HG03095 (cell line): ENCODE results near the gene RASAL2.
"Not testable (repeated sequence)": the region's sequence is repeated elsewhere in the genome, so short reads cannot be mapped to it uniquely, and the experiment has no call there.

ENCODE experiments used
- ATAC-seq: cut with Tn5 transposase; IDR thresholded peaks from one replicate; pipeline ENCODE4 v1.9.1; 2021; ENCODE audit warnings: moderate library complexity; ENCODE audit not compliant: unreplicated experiment

The RASAL2 gene

DNA sequence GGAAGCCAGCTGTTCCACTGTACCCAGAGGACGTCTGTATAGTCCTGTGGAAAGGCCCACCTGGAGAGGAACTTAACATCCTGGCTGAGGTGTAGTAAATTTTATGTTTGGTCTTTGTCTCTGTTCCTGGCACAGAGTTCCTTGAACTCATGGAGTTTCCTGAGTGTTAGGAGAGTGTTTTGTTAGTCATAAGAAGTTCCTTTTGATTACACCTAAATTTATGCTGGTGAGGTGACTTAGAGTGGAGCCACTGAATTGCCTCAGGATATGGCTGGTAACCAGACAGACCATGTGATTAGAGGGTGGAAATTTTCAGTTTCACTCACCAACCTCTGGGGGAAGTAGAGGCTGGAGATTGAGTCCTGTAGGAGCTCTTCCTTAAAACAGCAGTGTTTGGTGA is 57.9 kb downstream of the RASAL2 start:
- no peak for ATAC-seq

DNA sequence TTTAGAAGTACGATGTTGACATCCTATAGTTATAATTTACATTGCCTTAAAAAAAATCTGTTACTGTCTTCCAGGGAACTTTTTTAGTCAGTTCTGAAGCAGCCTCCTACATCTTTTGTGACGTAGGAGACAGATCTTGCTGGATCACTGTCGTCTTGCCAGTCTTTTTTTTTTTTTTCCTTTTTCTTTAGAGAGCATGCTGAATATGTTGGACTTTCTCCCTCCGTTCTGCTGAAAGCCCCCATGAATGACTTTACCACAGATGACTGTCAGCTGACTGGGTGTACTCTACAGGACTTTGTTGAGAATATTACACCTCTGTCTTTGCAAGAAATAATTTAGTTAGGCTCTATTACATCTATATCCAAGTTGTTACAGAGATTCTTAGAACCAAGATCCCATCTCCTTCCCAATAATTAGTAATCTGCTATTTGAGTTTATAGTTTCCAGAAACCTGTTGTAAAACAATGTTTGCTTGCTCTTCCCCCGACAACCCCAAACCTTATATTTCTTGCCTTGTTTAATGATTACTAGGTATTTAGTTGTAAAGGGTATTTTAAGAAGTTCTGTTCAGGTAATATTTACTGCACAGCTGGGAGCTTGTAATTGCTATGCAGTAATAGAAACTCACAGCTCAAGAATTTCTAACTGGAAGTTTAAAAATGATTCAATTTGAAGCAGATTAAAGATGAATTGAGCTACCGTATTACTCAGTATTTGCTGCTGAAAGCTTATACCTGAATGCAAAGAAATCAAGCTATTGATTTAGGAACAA is 61.8 kb downstream of the RASAL2 start:
- no peak for ATAC-seq

DNA sequence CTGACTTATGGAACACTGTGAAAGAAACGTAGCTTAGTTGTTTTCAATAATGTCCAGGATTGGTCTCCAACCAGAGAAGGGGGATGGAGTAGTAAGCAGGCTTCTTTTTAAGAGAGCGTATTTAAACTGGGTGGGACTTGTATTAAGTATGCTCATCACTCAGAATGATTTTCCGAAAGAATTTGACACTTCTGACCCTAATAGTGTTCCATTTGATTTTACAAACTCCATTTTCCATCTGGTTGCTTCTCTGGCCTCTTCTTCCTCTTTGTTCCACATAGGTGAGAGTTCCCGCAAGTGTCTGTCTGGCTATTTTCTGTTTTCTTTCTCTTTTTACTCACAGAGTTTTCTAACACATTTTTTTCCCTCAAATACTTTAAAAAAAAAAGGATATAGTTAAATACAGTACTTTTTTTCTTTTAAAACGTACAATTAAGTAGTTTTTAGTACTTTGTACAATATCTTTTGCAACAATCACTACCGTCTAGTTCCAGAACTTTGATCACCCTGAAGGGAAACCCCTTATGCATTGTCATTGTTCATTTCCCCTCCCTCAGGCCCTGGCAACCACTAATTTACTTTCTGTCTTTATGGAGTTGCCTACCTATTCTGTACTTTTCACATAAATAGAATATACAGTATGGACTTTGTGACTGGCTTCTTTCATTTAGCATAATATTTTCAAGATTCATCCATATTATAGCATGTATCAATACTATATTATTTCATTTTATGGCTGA is 67.0 kb downstream of the RASAL2 start:
- no peak for ATAC-seq

DNA sequence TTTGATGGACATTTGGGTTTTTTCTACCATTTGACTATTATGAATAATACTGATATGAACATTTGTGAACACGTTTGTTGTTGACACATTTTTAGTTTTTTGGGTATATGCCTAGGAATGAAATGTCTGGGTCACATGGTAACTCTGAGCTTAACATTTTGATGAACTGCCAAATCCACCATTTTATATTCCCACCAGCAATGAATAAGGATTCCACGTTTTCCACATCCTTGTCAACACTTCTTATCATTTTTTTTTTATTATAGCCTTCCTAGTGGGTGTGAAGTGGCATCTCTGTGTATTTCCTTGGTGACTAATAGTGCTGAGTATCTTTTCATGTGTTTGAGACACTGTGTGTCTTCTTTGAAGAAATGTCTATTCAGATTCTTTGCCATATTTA is 67.6 kb downstream of the RASAL2 start:
- no peak for ATAC-seq

DNA sequence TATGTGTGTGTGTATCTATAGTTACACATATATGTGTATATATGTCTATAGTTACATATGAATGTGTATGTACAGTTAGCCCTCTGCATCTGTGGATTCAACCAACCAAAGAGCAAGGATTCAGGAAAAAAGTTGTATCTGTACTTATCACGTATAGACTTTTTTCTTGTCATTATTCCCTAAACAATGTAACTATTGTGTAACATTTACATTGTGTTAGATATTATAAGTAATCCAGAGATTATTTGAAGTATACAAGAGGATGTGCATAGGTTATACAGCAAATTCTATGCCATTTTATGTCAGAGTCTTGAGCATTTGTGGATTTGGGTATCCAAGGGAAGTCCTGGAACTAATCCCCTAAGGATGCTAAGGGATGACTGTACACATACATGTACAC is 71.3 kb downstream of the RASAL2 start:
- ATAC-seq: no peak

DNA sequence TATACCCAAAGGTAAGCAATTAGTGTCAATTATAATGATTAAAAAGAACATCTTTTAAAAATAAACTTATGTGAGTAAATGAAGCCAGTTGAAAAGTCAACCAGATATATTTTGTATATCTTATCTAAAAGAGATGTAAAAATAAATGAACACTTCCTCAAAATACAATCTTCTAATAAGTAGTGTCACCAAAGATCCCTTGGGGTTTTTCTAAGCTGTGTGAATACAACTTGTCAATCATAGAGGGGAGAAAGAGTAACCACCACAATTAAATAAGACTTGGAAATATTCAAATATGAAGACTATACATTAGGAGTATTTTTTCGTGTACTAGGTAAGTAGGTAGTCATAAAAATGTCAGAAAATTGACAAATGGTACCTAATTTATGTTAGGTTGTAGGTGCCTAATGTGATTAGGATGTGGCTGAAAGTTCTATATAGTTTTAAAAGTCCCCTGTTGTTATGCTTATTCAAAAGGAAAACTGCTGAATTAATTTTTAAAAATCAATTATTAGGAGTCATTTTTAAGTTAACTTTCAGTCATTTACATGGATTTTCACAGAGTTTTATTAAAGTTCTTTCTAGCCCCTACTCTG is 72.6 kb downstream of the RASAL2 start:
- ATAC-seq: no peak

DNA sequence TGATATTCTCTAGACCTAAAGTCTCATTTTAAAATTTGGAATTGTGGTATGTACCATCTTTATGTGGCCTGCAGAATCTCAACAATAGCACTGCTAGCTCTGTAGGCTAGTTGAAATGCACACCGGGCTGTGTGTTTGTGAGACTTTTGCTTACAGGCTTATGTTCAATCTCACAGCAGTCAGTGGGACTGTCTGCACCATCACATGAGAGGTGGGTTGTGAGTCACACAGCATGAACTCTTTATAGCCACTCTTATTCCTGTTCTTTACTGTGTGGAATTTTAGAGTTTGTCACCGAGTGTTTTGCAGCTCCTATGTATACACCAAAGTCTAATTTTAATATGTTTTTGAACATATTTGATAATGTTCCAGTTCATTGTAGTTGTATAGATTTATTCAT is 74.6 kb downstream of the RASAL2 start:
- ATAC-seq: no peak

DNA sequence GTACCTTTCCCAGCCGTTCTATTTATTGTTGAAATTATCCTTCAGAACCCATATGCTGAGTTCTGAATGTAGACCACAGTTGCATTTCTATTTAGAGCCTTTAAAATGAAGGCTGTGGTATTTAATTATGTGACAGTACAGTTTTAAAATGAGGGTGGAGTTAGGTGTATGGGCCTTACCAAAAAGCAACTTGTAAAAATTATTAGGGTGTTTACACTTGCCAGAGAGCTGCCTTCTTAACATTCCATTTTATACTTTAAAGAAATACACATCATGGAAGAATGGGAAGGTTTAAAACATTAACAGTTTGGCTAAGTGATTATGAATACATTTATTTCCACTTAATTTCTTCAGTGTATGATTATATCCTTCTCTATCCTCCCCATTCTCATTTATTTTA is 75.7 kb downstream of the RASAL2 start:
- no peak for ATAC-seq

DNA sequence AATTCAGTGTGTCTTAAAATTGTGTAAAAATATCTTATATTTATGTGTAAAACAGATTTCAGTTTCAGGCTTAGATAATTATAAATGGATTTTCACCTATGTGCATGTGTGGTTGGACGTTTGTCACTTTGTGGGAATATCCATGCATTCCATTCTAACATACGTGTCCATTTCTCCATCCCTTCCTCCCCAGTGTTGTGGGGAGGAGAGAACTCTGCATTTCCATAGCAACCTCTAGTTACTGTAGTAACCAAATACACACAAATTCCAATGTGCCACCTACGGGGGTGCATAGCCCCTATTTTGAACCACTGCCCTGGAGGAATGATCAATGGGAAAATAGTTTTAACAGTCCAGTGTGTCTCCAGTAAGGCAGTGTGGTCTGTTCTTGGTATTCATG is 79.0 kb downstream of the RASAL2 start:
- ATAC-seq: no peak

DNA sequence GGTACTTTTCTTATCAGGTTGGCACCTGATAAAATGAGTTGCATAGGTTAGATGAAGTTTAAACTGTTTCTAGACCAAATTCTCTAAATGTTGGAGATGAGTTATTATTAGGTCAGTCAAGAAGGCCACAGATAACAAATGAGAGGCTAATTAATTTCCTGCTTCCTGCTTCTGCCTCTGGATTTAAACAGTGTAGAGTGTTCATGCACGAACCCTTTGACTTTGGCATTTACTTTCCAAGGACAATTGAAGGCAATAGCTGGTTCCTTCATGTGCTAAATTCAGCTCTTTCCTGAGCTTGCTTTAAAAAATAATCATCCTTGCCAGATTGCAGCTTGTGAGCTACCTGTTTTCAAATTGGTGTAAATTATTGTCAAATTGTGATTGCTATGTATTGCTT is 80.6 kb downstream of the RASAL2 start:
- no peak for ATAC-seq

DNA sequence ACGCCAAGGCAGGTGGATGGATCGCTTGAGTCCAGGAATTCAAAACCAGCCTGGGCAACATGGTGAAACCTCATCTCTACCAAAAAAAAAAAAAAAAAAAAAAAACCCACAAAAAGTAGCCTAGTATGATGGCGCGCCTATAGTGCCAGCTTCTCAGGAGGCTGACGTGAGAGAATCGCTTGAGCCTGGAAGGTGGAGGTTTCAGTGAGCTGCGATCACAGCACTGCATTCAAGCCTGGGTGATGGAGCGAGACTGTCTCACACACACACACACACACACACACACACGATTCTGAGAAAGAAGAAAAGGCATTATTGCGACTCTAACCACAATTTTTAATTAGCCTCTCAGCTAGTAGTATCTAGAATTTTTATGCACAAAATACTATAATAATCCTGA is 86.5 kb downstream of the RASAL2 start:
- ATAC-seq: no peak

DNA sequence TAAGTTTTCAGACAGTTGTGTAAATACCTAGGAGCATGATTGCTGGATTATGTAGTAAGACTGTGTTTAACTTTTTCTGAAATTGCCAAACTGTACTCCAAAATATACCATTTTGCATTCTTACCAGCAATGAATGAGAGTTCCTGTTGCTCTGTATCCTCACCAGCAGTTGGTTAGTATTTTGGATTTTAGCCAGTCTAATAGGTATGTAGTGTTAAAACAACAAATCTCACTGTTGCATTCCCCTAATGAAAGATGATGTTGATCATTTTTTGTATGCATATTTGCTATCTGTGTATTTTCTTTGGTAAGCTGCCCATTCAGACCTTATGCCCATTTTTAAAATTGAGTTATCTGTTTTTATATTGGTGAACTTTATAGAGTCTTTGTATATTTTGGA is 89.9 kb downstream of the RASAL2 start:
- no peak for ATAC-seq

DNA sequence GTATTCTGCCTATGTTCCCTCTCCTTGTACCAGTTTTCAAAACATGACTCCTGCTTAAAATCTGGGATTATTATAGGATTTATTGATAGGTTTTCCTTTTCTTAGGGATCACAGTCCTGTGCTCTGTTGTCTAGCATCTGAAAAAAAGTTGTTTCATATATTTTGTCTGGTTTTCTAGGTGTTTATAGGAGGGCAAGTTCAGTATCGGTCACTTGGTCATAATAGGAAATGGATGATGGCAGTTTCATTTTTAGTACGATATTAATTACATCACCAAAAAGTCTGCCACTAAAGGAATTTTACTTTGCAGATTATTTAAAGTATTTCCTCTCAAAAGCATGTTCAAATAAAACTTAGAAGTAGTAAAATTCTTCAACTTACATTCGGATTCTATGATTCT is 94.4 kb downstream of the RASAL2 start:
- no peak for ATAC-seq

DNA sequence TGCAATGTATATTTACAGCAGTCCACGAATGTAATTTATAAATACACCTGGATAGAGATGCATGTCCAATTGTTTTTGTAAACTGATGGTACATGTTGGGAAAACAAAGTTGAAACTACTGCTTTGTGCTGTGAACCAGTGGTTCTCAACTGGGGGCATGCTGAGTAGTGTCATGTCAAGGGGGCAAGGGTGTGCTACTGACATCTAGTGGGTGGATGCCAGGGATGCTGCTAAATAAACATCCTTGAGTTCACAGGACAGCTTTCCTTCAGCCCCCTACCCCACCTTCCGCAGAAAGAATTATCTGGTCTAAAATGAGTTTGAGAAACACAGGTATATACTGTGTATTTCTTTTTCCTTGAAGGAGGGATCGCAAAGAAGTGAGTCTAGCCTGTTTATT is 95.9 kb downstream of the RASAL2 start:
- no peak for ATAC-seq

DNA sequence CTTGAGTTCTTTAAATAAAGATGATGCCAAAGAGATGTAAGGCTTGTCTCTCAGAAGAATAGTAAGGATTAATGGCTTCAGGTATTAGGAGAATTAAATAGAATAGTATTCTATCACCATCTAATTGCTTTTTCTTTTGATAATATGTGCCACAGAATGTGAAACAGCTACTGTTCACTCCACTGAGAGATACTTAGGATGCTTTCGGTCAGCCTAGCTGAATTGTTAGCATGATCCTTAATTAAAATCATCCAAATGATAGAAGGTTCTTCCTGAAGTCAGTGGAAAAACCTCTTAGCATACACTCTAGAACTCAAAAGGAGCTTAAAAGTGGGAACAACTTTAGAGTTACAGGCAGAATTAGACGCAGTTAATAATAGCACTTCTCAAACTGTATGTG is 97.0 kb downstream of the RASAL2 start:
- no peak for ATAC-seq

DNA sequence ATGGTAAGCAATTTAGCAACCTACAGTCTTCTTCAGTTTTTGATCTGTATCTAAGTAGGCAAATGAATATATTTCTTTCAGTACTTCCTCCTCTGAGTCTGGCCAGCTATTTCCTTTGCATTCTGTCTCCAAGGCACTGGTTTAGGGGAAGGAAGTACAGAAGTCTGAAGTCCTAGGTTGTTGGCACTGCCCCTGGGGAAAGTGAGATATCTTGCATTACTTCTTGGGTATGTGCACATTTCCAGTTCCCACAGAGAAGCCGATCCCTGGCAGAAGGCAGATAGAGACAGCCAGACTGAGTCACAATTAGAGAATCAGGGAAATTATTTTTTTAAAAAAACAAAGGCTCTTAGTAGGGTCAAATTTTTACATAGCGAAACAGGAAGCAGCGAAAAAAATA is 98.8 kb downstream of the RASAL2 start:
- ATAC-seq: no peak

DNA sequence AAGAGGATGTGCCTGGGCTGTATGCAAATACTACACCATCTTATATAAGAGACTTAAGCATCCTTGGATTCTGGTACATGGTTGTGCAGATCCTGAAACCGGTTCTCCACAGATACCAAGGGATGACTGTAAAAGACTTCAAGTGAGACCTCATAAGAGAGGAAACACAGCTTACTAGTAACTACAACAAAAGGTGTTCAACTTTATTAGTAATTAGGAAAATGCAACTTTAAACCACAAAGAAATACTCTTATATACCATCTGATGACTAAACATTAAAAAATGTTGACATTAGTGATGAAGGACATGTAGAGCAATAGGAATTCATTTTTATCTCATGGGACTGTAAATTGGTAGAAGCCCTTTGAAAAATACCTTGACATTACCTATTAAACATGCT is 102.7 kb downstream of the RASAL2 start:
- no peak for ATAC-seq

DNA sequence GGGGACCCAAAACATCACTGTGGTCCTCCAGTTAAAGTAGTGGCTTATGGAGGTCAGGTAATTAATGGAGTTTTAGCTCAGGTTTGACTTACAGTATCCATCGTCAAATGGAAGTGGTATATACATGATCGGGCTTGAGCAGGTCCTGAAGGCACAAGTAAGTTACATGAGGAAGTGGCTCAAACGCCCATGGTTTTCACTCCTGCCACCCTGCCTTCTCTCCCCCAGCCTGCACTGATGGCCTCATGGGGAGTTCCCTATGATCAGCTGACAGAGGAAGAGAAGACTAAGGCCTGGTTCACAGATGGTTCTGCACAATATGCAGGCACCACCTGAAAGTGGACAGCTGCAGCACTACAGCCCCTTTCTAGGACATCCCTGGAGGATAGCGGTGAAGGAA is 108.2 kb downstream of the RASAL2 start:
- ATAC-seq: not testable (repeated sequence)

DNA sequence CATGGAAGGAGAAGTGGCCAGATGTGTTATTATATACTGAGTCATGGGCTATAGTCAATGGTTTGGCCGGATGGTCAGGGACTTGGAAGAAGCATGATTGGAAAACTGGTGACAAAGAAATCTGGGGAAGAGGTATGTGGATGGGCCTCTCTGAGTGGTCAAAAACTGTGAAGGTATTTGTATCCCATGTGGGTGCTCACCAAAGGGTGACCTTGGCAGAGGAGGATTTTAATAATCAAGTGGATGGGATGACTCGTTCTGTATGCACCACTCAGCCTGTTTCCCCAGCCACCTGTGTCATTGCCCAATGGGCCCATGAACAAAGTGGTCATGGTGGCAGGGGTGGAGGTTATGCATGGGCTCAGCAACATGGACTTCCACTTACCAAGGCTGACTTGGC is 108.6 kb downstream of the RASAL2 start:
- ATAC-seq: not testable (repeated sequence)

DNA sequence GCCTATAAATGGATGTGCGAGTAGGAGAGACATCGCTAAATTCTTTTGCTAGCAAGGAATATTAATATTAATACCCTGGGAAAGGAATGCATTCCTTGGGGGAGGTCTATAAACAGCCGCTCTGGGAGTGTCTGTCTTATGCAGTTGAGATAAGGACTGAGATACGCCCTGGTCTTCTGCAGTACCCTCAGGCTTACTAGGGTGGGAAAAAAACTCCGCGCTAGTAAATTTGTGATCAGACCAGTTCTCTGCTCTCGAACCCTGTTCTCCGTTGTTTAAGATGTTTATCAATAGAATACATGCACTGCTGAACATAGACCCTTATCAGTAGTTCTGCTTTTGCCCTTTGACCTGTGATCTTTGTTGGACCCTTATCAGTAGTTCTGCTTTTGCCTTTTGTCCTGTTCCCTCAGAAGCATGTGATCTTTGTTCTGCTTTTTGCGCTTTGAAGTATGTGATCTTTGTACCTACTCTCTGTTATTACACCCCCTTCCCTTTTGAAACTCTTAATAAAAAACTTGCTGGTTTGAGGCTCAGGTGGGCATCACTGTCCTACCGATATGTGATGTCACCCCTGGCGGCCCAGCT is 114.5 kb downstream of the RASAL2 start:
- not testable (repeated sequence) for ATAC-seq

DNA sequence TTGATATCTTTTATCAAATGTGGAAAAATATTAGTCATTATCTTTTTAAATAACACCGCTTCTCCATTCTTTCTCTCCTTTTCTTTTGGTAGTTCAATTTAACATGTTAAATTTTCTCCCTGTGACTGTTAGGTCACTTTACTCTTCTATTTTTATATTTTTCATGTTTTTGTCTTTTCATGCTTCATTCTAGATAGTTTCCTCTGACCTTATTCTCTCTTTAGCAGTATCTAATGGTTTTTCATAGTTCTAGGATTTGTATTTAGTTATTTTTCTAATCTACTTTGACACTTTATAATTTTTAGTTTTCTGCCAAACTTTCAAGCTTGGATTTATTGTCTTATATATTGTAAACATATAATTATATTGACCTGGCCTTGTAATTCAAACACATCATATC is 116.0 kb downstream of the RASAL2 start:
- no peak for ATAC-seq

DNA sequence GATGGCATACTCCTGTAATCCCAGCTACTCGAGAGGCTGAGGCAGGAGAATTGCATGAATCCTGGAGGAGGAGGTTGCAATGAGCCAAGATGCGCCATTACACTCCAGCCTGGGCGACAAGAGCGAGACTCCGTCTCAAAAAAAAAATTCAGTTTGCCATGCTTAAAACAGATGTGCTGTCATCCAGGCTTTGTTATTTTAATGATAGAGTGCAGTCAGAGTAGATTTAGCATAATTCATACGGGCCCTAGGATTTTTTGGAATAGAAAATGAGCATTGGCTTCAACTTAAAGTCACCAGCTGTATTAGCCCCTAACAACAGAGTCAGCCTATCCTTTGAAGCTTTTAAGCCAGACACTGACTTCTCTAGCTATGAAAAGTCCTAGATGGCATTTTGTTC is 124.6 kb downstream of the RASAL2 start:
- no peak for ATAC-seq
